ENCODE data around the gene MED15.

- TF ChIP-seq CTCF (IDR thresholded peaks at IDR 0.05) (no peak), POLR2A (IDR thresholded peaks at IDR 0.05) (no peak)
These were observed 128.8 kb downstream of the MED15 start for GRCh38 chr22:20636075-20636812.
